HepG2 (cell line): ENCODE measurements around the gene RAPGEFL1. TPM values are rescaled to one million over a fixed set of nuclear protein-coding genes. Genes with fewer than 3 reads are reported as not detected.

ENCODE experiments used
- ATAC-seq: fragments of 200-7000 bp; cut with Tn5 transposase; 3 replicates; pipeline ENCODE4 v1.9.1; 2020; ENCODE audit warnings: mild to moderate bottlenecking, moderate library complexity
- BruUV-seq: library from RNA; stranded (reverse); fragments of 400-500 nt; replicated peaks from 2 replicates; lab custom pipeline; 2021; lab: Mats Ljungman, UMichigan
- CTCF ChIA-PET: fragments of 300-600 bp; formaldehyde crosslinking; extraction: SDS; loops from one replicate; lab custom pipeline; 2021; ENCODE audit warnings: low total read pairs, inconsistent platforms, low intra/inter-chr PET ratio; lab: Yijun Ruan, JAX
- POLR2A ChIA-PET: fragments of 350-600 bp; sonication (Branson Sonifier 250); formaldehyde crosslinking; loops from one replicate; lab custom pipeline; 2020; ENCODE audit warnings: antibody characterized with exemption, inconsistent platforms; lab: Yijun Ruan, JAX
- DNase-seq: peaks from one replicate; pipeline ENCODE4 v3.0.0-alpha.2; 2015; ENCODE audit warnings: low spot score
- FAIRE-seq: peaks from 3 replicates; lab custom pipeline; 2011; peaks lifted over from hg19 to GRCh38; lab: Jason Lieb, UNC
- H2AFZ ChIP-seq: one replicate; pipeline ENCODE4 v1.6.1; 2011; ENCODE audit warnings: low read length, inconsistent platforms
- H3K27ac ChIP-seq: fragments of 300-600 bp; 3 replicates; pipeline ENCODE4 v1.8.0; 2011; ENCODE audit warnings: mixed run types, mild to moderate bottlenecking, mixed read lengths, low read length, inconsistent platforms; ENCODE audit not compliant: insufficient read depth; ENCODE audit errors: extremely low read length
- H3K27me3 ChIP-seq, 2 experiments: fragments of 200-600 bp in 1 of 2; 2 replicates in 1 of 2; 3 replicates in 1 of 2; pipeline versions ENCODE4 v1.6.0 to v1.8.0; 2011; ENCODE audit warnings: low read length in 2 of 2, mild to moderate bottlenecking in 2 of 2, moderate library complexity in 2 of 2, inconsistent platforms in 1 of 2; ENCODE audit not compliant: insufficient read depth in 2 of 2, control insufficient read depth in 1 of 2
- H3K36me3 ChIP-seq, 2 experiments: fragments of 200-600 bp in 1 of 2; replicated peaks in 1 of 2; 2 replicates in 1 of 2; 3 replicates in 1 of 2; pipeline versions ENCODE4 v1.5.1 to v1.8.0; 2011; ENCODE audit warnings: low read length in 2 of 2, inconsistent platforms in 1 of 2; ENCODE audit not compliant: insufficient read depth in 2 of 2, control insufficient read depth in 1 of 2
- H3K4me1 ChIP-seq: 2 replicates; pipeline ENCODE4 v1.5.1; 2012; ENCODE audit warnings: low read length, inconsistent platforms; ENCODE audit not compliant: insufficient read depth
- H3K4me2 ChIP-seq: 2 replicates; pipeline ENCODE4 v1.6.0; 2011; ENCODE audit warnings: low read depth, low read length, inconsistent platforms
- H3K4me3 ChIP-seq, 3 experiments: fragments of 200-600 bp in 1 of 3; sonication (generic), shearing (Covaris generic) in 1 of 3; replicated peaks in 1 of 3; 2 replicates each; pipeline ENCODE4 v1.5.1; 2011 to 2016; ENCODE audit warnings: low read length in 3 of 3, inconsistent platforms in 2 of 3, low read depth in 2 of 3, mild to moderate bottlenecking in 2 of 3, control low read depth in 1 of 3, mixed read lengths in 1 of 3; ENCODE audit not compliant: insufficient read depth in 1 of 3
- H3K79me2 ChIP-seq: one replicate; pipeline ENCODE4 v1.6.1; 2011; ENCODE audit warnings: low read length, inconsistent platforms; ENCODE audit not compliant: insufficient read depth
- H3K9ac ChIP-seq: 2 replicates; pipeline ENCODE4 v1.6.0; 2011; ENCODE audit warnings: mild to moderate bottlenecking, low read depth, low read length, inconsistent platforms; ENCODE audit not compliant: insufficient read depth
- H3K9me3 ChIP-seq: 2 replicates; pipeline ENCODE4 v1.5.1; 2012; ENCODE audit warnings: mild to moderate bottlenecking, low read length
- H4K20me1 ChIP-seq: 2 replicates; pipeline ENCODE4 v1.6.0; 2011; ENCODE audit warnings: inconsistent platforms, mild to moderate bottlenecking, low read length, moderate library complexity; ENCODE audit not compliant: insufficient read depth
- E2F1 ChIP-seq: sonication (generic); formaldehyde crosslinking; IDR thresholded peaks from 2 replicates; pipeline ENCODE4 v1.5.0; 2020; ENCODE audit warnings: missing genetic modification reagents
- SIX1 ChIP-seq: sonication (generic); formaldehyde crosslinking; IDR thresholded peaks from 2 replicates; pipeline ENCODE4 v1.4.0; 2020; ENCODE audit warnings: missing genetic modification reagents, borderline replicate concordance
- TSC22D2 ChIP-seq: sonication (generic); formaldehyde crosslinking; IDR thresholded peaks from 2 replicates; pipeline ENCODE4 v1.5.1; 2020; ENCODE audit warnings: missing genetic modification reagents, mild to moderate bottlenecking, borderline replicate concordance
- ZNF589 ChIP-seq: sonication (generic); formaldehyde crosslinking; conservative IDR thresholded peaks from 2 replicates; pipeline ENCODE4 v1.8.0; 2022; ENCODE audit warnings: mild to moderate bottlenecking, moderate library complexity, missing genetic modification reagents
- ZNF639 ChIP-seq: conservative IDR thresholded peaks from 2 replicates; pipeline ENCODE4 v1.6.1; 2018; ENCODE audit warnings: missing genetic modification reagents
- ZSCAN30 ChIP-seq: sonication (generic); formaldehyde crosslinking; IDR thresholded peaks from 2 replicates; pipeline ENCODE4 v1.5.0; 2020; ENCODE audit warnings: mild to moderate bottlenecking, missing genetic modification reagents
- WGBS: methylation state at CpG from one replicate; pipeline ENCODE4 v1.1.6; 2017; ENCODE audit warnings: low lambda C conversion rate; 5-methylcytosine and 5-hydroxymethylcytosine counted together
- in situ Hi-C: cut with HindIII; loops from 2 replicates; pipeline ENCODE4 v1.10.0; 2017; ENCODE audit warnings: low pct_unique_long_range_greater_than_20kb; ENCODE audit not compliant: extremely low pct_ligation_motif_present
- intact Hi-C: fragments of 100-400 bp; cut with micrococcal nuclease; formaldehyde crosslinking; loops from one replicate; pipeline ENCODE4 v1.10.0; 2022; ENCODE audit not compliant: unreplicated experiment
- polyA plus RNA-seq, 8 experiments: library from polyadenylated mRNA; depleted of rRNA in 3 of 8; stranded (reverse) in 7 of 8; unstranded in 1 of 8; fragments of >200 nt; fragmentation: Illumina TruSeq in 4 of 8; extraction: Trizol in 4 of 8; gene quantifications; 2 replicates each; pipeline versions ENCODE4 v1.2.1 to v1.2.3, GENCODE V29; 2011 to 2016; ENCODE audit warnings: low read depth in 4 of 8, missing spikeins in 1 of 8, mixed read lengths in 1 of 8; ENCODE audit not compliant: insufficient read depth in 1 of 8
- total RNA-seq, 5 experiments: library from RNA; depleted of rRNA; stranded (reverse); fragments of >200 nt; fragmentation: Illumina TruSeq; extraction: Trizol; gene quantifications; 2 replicates each; pipeline ENCODE4 v1.2.3, GENCODE V29; 2016; ENCODE audit warnings: low read depth in 1 of 5

The RAPGEFL1 gene
- total and polyA plus RNA-seq, 2 of the 13 experiments (the other 11 are each of a cell fraction or from before 2014, with no cell fraction given) = 4.5 to 7.8 TPM

DNA sequence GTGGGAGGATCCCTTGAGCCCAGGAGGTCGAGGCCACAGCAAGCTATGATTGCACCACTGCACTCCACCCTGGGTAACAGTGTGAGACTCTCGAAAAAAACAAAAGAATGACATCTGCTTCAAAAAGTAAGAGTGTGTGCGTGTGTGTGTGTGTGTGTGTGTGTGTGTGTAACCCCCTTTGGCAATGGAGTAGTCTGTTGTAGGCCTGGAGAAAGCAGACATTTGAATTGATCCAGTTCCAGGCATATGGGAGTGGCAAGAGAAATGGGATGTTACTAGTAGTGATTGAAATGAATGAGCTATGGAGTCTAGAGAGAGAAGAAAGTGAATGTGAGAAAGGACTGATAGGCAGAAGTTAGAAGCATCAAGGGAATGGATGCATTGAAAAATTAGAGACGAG lies 27.0 kb upstream of the RAPGEFL1 start:
- in situ Hi-C loops = no loop called here

More for the DNA sequence above, 27.0 kb upstream of the RAPGEFL1 start:
- intact Hi-C loops = no loop called here
- no peak overlapping the region for H3K4me2 ChIP-seq
- ATAC-seq (no peak), DNase-seq (no peak), FAIRE-seq (no peak)
- no peak overlapping the region for H2AFZ ChIP-seq
- no peak overlapping the region for H3K9ac ChIP-seq
- no peak overlapping the region for H3K27ac ChIP-seq
- peaks cover 32 to 79% of the 10 kb centered on the region in 2 experiments for H3K36me3 ChIP-seq
- TF ChIP-seq SIX1 = no peak
- no peak for TF ChIP-seq E2F1 (CRISPR knock-in tag)
- no peak for TF ChIP-seq ZNF639 (CRISPR knock-in tag)
- TF ChIP-seq ZNF589 = no peak
- TF ChIP-seq TSC22D2 (CRISPR knock-in tag) = no peak
- TF ChIP-seq ZSCAN30 = no peak
- POLR2A ChIA-PET = interaction anchor here (0.5 to 1.9 kb wide), 4 partner anchors 35 to 39 kb away, joined by 3 to 6 read pairs (median 4); no protein-coding TSS in a partner anchor
- WGBS = 81% methylated on average over 4 of the region's 4 CpGs
- H4K20me1 ChIP-seq = 0 out of 2 replicates have a peak, but pooled peaks cover 4% of the 10 kb centered on the region
- H3K27me3 ChIP-seq = no peaks in the 10 kb centered on the region
- H3K4me1 ChIP-seq = peaks cover 13% of the 10 kb centered on the region
- no peak overlapping the region for H3K4me3 ChIP-seq
- H3K9me3 ChIP-seq = no peaks in the 10 kb centered on the region
- peaks cover 54% of the 10 kb centered on the region for H3K79me2 ChIP-seq
- BruUV-seq = no TSS peak
- CTCF ChIA-PET = no interaction called here
